ENCODE data around the gene PVR. TPM values are rescaled to one million over a fixed set of nuclear protein-coding genes. Genes with fewer than 3 reads are reported as not detected.

Gene PVR
- total and polyA plus RNA-seq, 10 of the 15 experiments (the other 5 are each of a cell fraction or from before 2014, with no cell fraction given) = 0.07 to 4.0 (median 1.9) TPM

GRCh38 chr19:44605547-44605946 is 38.2 kb upstream of the PVR start:
- no peak for FAIRE-seq
- POLR2A ChIA-PET = no interaction called here
- no TSS peak for BruUV-seq (replicated peaks)

More at GRCh38 chr19:44605547-44605946, 38.2 kb upstream of the PVR start:
- Histone ChIP-seq H2AFZ (ENCODE audit: control insufficient read depth, low read depth, low read length) (no peak overlapping the region), H3K27ac (ENCODE audit: control insufficient read depth, insufficient read depth) (no peak overlapping the region), H3K79me2 (ENCODE audit: control insufficient read depth, insufficient read depth, low read length) (no peaks in the 10 kb centered on the region), H3K4me1 (ENCODE audit: control insufficient read depth, insufficient read depth, low read length) (no peaks in the 10 kb centered on the region), H4K20me1 (ENCODE audit: control insufficient read depth, insufficient read depth) (no peaks in the 10 kb centered on the region), H3K27me3 (replicated peaks in 1 of 2; ENCODE audit: control insufficient read depth in 2 of 2, insufficient read depth in 2 of 2, low read length in 1 of 2) (no peaks in the 10 kb centered on the region), H3K9me3 (replicated peaks; ENCODE audit: control insufficient read depth, insufficient read depth, low read length) (no peaks in the 10 kb centered on the region), H3K36me3 (ENCODE audit: control insufficient read depth in 2 of 2, insufficient read depth in 2 of 2, low read length in 1 of 2) (no peaks in the 10 kb centered on the region), H3K4me2 (ENCODE audit: control insufficient read depth, insufficient read depth) (no peak overlapping the region), H3K9ac (ENCODE audit: control insufficient read depth, insufficient read depth, low read length) (no peak overlapping the region), H3K4me3 (no peak overlapping the region)
- in situ Hi-C loops (cut with MboI) (no loop called here), intact Hi-C loops (cut with micrococcal nuclease; ENCODE audit: unreplicated experiment) (no loop called here)
- WGBS (ENCODE audit: insufficient coverage, insufficient replicate concordance, low lambda C conversion rate, missing lambda C conversion rate) = 0% methylated on average over 1 of the region's 1 CpG
- ChIA-PET RAD21 (ENCODE audit: unreplicated experiment) (no interaction called here), SMC1A (ENCODE audit: uncharacterized antibody, unreplicated experiment) (no interaction called here), CTCF (interaction anchor here (0.6 to 0.9 kb wide), 2 partner anchors 12 to 34 kb away, joined by 3 read pairs; no protein-coding TSS in a partner anchor)
- TF ChIP-seq IRF4 (IDR thresholded peaks at IDR 0.05; ENCODE audit: low read depth, low read length) (no peak), TCF7 (IDR thresholded peaks at IDR 0.05; ENCODE audit: borderline replicate concordance) (no peak), RAD21 (IDR thresholded peaks at IDR 0.05; ENCODE audit: insufficient read depth, low read depth, low read length) (no peak), IKZF2 (IDR thresholded peaks at IDR 0.05) (no peak), ZBTB40 (IDR thresholded peaks at IDR 0.05; ENCODE audit: borderline replicate concordance) (no peak), ZZZ3 (IDR thresholded peaks at IDR 0.05; ENCODE audit: control insufficient read depth, insufficient read length, low read depth) (no peak), FOXK2 (IDR thresholded peaks at IDR 0.05) (no peak), PKNOX1 (IDR thresholded peaks at IDR 0.05) (no peak), PAX8 (IDR thresholded peaks at IDR 0.05) (no peak), CBX5 (IDR thresholded peaks at IDR 0.05; ENCODE audit: low read depth) (no peak), NFXL1 (IDR thresholded peaks at IDR 0.05; ENCODE audit: borderline replicate concordance) (no peak), SIN3A (IDR thresholded peaks at IDR 0.05; ENCODE audit: low read depth, low read length) (no peak), HSF1 (IDR thresholded peaks at IDR 0.05; ENCODE audit: low read depth, low read length) (no peak), ATF2 (IDR thresholded peaks at IDR 0.05; ENCODE audit: low read length) (no peak), TARDBP (IDR thresholded peaks at IDR 0.05; ENCODE audit: borderline replicate concordance) (no peak), YY1 (IDR thresholded peaks at IDR 0.05; ENCODE audit: low read depth, low read length) (no peak)
- ATAC-seq (no peak), DNase-seq (ENCODE audit: low read depth, low spot score) (no peak)
